Measurements from ENCODE around the gene TRAF7. TPM values are rescaled to one million over a fixed set of nuclear protein-coding genes. Genes with fewer than 3 reads are reported as not detected.

TRAF7 gene
- total RNA-seq, 1 donor = 56.1 TPM

DNA sequence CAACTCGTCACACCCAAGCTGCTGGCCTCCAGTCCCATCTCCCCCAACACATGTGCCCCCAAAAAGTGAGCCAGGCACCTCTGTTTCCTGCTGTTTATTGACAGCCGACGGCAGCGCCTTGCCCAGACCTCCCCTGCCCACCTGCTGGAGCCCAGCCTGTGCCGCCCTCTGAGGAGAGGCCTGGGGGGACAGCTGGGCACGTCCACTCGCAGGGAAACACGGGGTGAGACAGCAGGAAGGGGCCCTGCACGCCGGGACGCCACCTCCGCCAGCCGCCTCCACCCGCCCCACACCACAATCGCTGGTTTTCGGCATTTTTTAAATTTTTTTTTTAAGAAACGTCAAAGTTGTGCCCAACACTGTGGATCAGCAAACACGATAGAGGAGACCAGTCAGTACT, 21.5 kb downstream of the TRAF7 start:
- peaks cover 8% of the 10 kb centered on the region for H4K20me1 ChIP-seq (ENCODE audit: insufficient read depth, low read length)
- H3K27ac ChIP-seq (ENCODE audit: low read depth, low read length) = no peak overlapping the region

DNA sequence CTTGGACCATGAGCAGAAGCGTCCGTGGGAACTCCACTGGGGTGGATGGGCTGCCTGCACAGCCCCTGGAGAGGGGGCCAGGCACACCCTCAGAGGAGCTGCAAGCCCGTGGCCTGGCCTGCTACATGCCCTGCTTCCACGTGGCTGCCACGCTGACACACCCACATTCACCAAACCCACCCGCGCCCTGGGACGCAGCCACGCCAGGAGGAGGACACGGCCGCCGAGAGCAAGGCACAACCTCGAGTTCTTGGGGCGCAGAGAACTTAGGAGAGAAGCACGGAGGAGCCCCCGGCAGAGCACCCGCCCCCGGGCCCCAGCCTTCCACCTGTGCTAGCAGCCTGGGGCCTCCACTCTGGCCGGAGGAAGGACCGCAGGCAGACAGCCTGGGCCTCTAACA, 22.0 kb downstream of the TRAF7 start:
- no peak overlapping the region for H3K4me3 ChIP-seq (ENCODE audit: insufficient read depth, low read length)
- no peak overlapping the region for H2AFZ ChIP-seq (ENCODE audit: low read length)
- peaks cover 42% of the 10 kb centered on the region for H3K36me3 ChIP-seq (ENCODE audit: insufficient read depth, low read length)
- TF ChIP-seq, protein P1, sequence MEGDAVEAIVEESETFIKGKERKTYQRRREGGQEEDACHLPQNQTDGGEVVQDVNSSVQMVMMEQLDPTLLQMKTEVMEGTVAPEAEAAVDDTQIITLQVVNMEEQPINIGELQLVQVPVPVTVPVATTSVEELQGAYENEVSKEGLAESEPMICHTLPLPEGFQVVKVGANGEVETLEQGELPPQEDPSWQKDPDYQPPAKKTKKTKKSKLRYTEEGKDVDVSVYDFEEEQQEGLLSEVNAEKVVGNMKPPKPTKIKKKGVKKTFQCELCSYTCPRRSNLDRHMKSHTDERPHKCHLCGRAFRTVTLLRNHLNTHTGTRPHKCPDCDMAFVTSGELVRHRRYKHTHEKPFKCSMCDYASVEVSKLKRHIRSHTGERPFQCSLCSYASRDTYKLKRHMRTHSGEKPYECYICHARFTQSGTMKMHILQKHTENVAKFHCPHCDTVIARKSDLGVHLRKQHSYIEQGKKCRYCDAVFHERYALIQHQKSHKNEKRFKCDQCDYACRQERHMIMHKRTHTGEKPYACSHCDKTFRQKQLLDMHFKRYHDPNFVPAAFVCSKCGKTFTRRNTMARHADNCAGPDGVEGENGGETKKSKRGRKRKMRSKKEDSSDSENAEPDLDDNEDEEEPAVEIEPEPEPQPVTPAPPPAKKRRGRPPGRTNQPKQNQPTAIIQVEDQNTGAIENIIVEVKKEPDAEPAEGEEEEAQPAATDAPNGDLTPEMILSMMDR (IDR thresholded peaks at IDR 0.05; ENCODE audit: extremely low read depth, low read depth, low read length) = no peak
- H3K27ac ChIP-seq (ENCODE audit: low read depth, low read length) = no peak overlapping the region
- H4K20me1 ChIP-seq (ENCODE audit: insufficient read depth, low read length) = peaks cover 8% of the 10 kb centered on the region
- DNase-seq (ENCODE audit: insufficient read length, low spot score, missing footprints) = no peak
- H3K79me2 ChIP-seq (ENCODE audit: insufficient read depth, low read length) = no peaks in the 10 kb centered on the region
- H3K27me3 ChIP-seq (ENCODE audit: insufficient read depth, low read length) = no peaks in the 10 kb centered on the region
- H3K4me2 ChIP-seq (ENCODE audit: insufficient read depth, low read length) = no peak overlapping the region
- H3K9me3 ChIP-seq (ENCODE audit: low read depth, low read length) = no peaks in the 10 kb centered on the region
- H3K4me1 ChIP-seq (ENCODE audit: insufficient read depth, low read length) = no peaks in the 10 kb centered on the region

More for the DNA sequence above, 21.5 kb downstream of the TRAF7 start:
- Histone ChIP-seq H3K27me3 (ENCODE audit: insufficient read depth, low read length) (no peaks in the 10 kb centered on the region), H3K79me2 (ENCODE audit: insufficient read depth, low read length) (no peaks in the 10 kb centered on the region), H3K4me2 (ENCODE audit: insufficient read depth, low read length) (no peak overlapping the region), H3K36me3 (ENCODE audit: insufficient read depth, low read length) (peaks cover 42% of the 10 kb centered on the region), H3K4me1 (ENCODE audit: insufficient read depth, low read length) (no peaks in the 10 kb centered on the region), H3K4me3 (ENCODE audit: insufficient read depth, low read length) (no peak overlapping the region), H3K9me3 (ENCODE audit: low read depth, low read length) (no peaks in the 10 kb centered on the region), H2AFZ (ENCODE audit: low read length) (no peak overlapping the region)
- TF ChIP-seq, protein P1 (IDR thresholded peaks at IDR 0.05; ENCODE audit: extremely low read depth, low read depth, low read length) = no peak
- no peak for DNase-seq (ENCODE audit: insufficient read length, low spot score, missing footprints)

DNA sequence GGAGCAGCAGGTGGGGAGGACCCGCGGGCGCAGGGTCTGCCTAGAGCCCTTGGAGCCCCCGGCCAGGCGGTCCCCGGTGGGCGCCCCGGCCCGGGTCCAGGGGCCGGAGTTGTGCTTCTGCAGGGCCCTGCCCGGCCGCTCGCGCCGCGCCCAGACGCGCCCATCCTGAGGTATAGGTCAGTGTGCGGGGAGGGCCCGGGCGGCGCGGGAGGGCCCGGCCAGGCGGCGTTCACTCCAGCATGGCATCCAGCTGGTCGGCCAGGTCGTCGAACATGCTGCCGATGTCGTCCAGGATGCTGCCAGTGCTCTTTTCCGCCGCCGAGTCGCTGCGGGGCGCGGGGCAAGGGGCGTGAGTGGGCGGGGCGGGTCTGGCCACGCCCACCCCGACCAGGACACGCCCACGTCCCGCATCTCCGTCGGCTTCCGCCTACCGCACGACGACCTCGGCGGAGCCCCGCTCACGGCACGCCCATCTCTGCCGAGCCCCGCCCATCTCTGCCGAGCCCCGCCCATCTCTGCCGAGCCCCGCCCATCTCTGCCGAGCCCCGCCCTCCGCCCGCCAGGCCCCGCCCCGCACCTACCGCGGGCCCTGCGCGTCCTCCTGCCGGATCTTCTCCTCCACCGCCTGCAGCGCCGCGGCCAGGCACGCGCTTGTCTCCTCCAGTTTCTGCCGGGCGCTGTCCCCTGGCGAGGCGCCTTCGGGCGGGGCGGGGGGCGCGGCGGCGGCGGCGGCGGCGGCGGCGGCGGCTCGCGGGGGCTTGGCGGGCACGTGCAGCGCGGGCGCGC, 22.9 kb downstream of the TRAF7 start:
- no peaks in the 10 kb centered on the region for H3K9me3 ChIP-seq (ENCODE audit: low read depth, low read length)
- no peaks in the 10 kb centered on the region for H3K27me3 ChIP-seq (ENCODE audit: insufficient read depth, low read length)
- peaks cover 8% of the 10 kb centered on the region for H4K20me1 ChIP-seq (ENCODE audit: insufficient read depth, low read length)
- H3K27ac ChIP-seq (ENCODE audit: low read depth, low read length) = no peak overlapping the region
- no peak overlapping the region for H2AFZ ChIP-seq (ENCODE audit: low read length)
- H3K4me3 ChIP-seq (ENCODE audit: insufficient read depth, low read length) = no peak overlapping the region
- no peak for DNase-seq (ENCODE audit: insufficient read length, low spot score, missing footprints)
- TF ChIP-seq, protein P1 (IDR thresholded peaks at IDR 0.05; ENCODE audit: extremely low read depth, low read depth, low read length) = no peak
- no peak overlapping the region for H3K4me2 ChIP-seq (ENCODE audit: insufficient read depth, low read length)
- no peaks in the 10 kb centered on the region for H3K4me1 ChIP-seq (ENCODE audit: insufficient read depth, low read length)
- peaks cover 37% of the 10 kb centered on the region for H3K36me3 ChIP-seq (ENCODE audit: insufficient read depth, low read length)
- H3K79me2 ChIP-seq (ENCODE audit: insufficient read depth, low read length) = no peaks in the 10 kb centered on the region

DNA sequence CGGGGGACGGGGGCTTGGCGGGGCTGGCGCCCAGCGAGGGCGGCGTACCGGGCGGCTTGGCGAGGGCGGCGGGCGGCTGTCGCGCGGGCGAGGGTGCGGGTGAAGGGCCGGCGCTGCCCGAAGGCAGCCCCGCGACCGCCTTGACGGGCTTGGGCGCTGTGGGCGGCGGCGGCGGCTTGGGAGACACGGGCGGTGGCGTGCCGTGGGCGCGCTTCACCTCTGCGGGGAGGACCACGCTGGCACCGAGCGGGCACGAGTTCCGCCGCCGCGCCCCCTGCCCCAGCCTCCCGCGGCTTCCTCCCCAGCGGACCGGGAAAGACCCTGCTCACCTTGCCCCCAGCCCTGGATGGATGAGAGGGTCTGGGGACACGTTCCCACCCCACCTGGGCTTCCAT, 23.5 kb downstream of the TRAF7 start:
- no peak overlapping the region for H3K4me2 ChIP-seq (ENCODE audit: insufficient read depth, low read length)
- H3K36me3 ChIP-seq (ENCODE audit: insufficient read depth, low read length) = peaks cover 34% of the 10 kb centered on the region
- H3K9me3 ChIP-seq (ENCODE audit: low read depth, low read length) = no peaks in the 10 kb centered on the region
- H3K4me3 ChIP-seq (ENCODE audit: insufficient read depth, low read length) = no peak overlapping the region
- TF ChIP-seq, protein P1 (IDR thresholded peaks at IDR 0.05; ENCODE audit: extremely low read depth, low read depth, low read length) = no peak
- no peaks in the 10 kb centered on the region for H3K4me1 ChIP-seq (ENCODE audit: insufficient read depth, low read length)
- no peak for DNase-seq (ENCODE audit: insufficient read length, low spot score, missing footprints)
- no peaks in the 10 kb centered on the region for H3K27me3 ChIP-seq (ENCODE audit: insufficient read depth, low read length)
- no peaks in the 10 kb centered on the region for H3K79me2 ChIP-seq (ENCODE audit: insufficient read depth, low read length)
- H3K27ac ChIP-seq (ENCODE audit: low read depth, low read length) = no peak overlapping the region
- H2AFZ ChIP-seq (ENCODE audit: low read length) = no peak overlapping the region
- peaks cover 8% of the 10 kb centered on the region for H4K20me1 ChIP-seq (ENCODE audit: insufficient read depth, low read length)

Measured in osteoblast (primary cell).